ENCODE measurements around the gene RCC2. TPM values are rescaled to one million over a fixed set of nuclear protein-coding genes. Genes with fewer than 3 reads are reported as not detected.
A peak's percentile ranks its signal among the peaks of the same experiment; 100 is the strongest.
"Not testable (repeated sequence)": the region's sequence is repeated elsewhere in the genome, so short reads cannot be mapped to it uniquely, and the experiment has no call there.

RCC2 gene
- 115 TPM for total RNA-seq

- DNase-seq (ENCODE audit: low read depth in 2 of 3, low spot score in 2 of 3): peak; percentile 61 to 81 (median 75)
Measured at GRCh38 chr1:17439250-17440073, at the start of gene RCC2. TSS of gene RCC2 (minus strand) at chr1:17439677. CDS start at chr1:17438514, 1,163 bp downstream.

GRCh38 chr1:17486242-17486641 lies 46.8 kb upstream of the RCC2 start:
- DNase-seq (ENCODE audit: low read depth in 2 of 3, low spot score in 2 of 3): no peak

GRCh38 chr1:17485281-17485680 lies 45.8 kb upstream of the RCC2 start:
- peak in 2 of 3 donors; percentile 28 for DNase-seq (ENCODE audit: low read depth in 2 of 3, low spot score in 2 of 3)

- DNase-seq (ENCODE audit: low read depth in 2 of 3, low spot score in 2 of 3): not testable (repeated sequence)
Measured at GRCh38 chr1:17481981-17482380, 42.5 kb upstream of the RCC2 start.

- DNase-seq (ENCODE audit: low read depth in 2 of 3, low spot score in 2 of 3): no peak
Measured at GRCh38 chr1:17480846-17481245, 41.4 kb upstream of the RCC2 start.

- DNase-seq (ENCODE audit: low read depth in 2 of 3, low spot score in 2 of 3): no peak
Measured at GRCh38 chr1:17475752-17476151, 36.3 kb upstream of the RCC2 start.

GRCh38 chr1:17474836-17475555 lies 35.5 kb upstream of the RCC2 start:
- DNase-seq (ENCODE audit: low read depth in 2 of 3, low spot score in 2 of 3): not testable (repeated sequence)

- no peak for DNase-seq (ENCODE audit: low read depth in 2 of 3, low spot score in 2 of 3)
Measured at GRCh38 chr1:17472814-17473213, 33.3 kb upstream of the RCC2 start.

GRCh38 chr1:17471393-17471792 lies 31.9 kb upstream of the RCC2 start:
- no peak for DNase-seq (ENCODE audit: low read depth in 2 of 3, low spot score in 2 of 3)

- DNase-seq (ENCODE audit: low read depth in 2 of 3, low spot score in 2 of 3): no peak
Measured at GRCh38 chr1:17470021-17470799, 30.7 kb upstream of the RCC2 start.

GRCh38 chr1:17468357-17469265 lies 29.1 kb upstream of the RCC2 start:
- DNase-seq (ENCODE audit: low read depth in 2 of 3, low spot score in 2 of 3): not testable (repeated sequence)

- DNase-seq (ENCODE audit: low read depth in 2 of 3, low spot score in 2 of 3): no peak
Measured at GRCh38 chr1:17466359-17466758, 26.9 kb upstream of the RCC2 start.

- DNase-seq (ENCODE audit: low read depth in 2 of 3, low spot score in 2 of 3): no peak
Measured at GRCh38 chr1:17465228-17465627, 25.8 kb upstream of the RCC2 start.

- no peak for DNase-seq (ENCODE audit: low read depth in 2 of 3, low spot score in 2 of 3)
Measured at GRCh38 chr1:17463991-17464390, 24.5 kb upstream of the RCC2 start.

- no peak for DNase-seq (ENCODE audit: low read depth in 2 of 3, low spot score in 2 of 3)
Measured at GRCh38 chr1:17462669-17463068, 23.2 kb upstream of the RCC2 start.

GRCh38 chr1:17460219-17460618 lies 20.7 kb upstream of the RCC2 start:
- DNase-seq (ENCODE audit: low read depth in 2 of 3, low spot score in 2 of 3): no peak

GRCh38 chr1:17458794-17459193 lies 19.3 kb upstream of the RCC2 start:
- DNase-seq (ENCODE audit: low read depth in 2 of 3, low spot score in 2 of 3): no peak

GRCh38 chr1:17452686-17453085 lies 13.2 kb upstream of the RCC2 start:
- no peak for DNase-seq (ENCODE audit: low read depth in 2 of 3, low spot score in 2 of 3)

GRCh38 chr1:17452203-17452602 lies 12.7 kb upstream of the RCC2 start:
- not testable (repeated sequence) for DNase-seq (ENCODE audit: low read depth in 2 of 3, low spot score in 2 of 3)

- DNase-seq (ENCODE audit: low read depth in 2 of 3, low spot score in 2 of 3): no peak
Measured at GRCh38 chr1:17451731-17452130, 12.3 kb upstream of the RCC2 start.
